ENCODE measurements around the gene CUX1.

The CUX1 gene

DNA sequence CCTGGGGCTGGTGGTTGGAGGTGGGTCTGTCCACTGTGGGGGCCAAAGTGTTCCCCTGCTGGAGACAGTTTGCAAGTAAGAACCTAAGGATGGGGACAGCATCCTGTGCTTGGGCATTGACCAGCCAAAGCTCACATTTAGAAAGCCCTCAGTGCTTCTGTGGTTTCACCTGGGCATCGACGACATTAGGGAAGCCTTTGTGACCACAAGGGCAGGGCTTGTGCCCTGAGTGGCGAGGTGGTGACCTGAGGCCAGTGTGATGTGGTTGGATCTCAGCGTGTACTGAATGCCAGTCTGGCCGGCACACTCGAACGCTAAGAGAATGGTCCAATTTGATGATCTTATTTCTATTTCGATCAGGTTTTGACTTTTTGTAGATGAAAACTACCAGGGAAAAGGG is 437.1 kb downstream of the CUX1 start:
- no peak for DNase-seq (ENCODE audit: low read depth)
- TF ChIP-seq, protein P1, sequence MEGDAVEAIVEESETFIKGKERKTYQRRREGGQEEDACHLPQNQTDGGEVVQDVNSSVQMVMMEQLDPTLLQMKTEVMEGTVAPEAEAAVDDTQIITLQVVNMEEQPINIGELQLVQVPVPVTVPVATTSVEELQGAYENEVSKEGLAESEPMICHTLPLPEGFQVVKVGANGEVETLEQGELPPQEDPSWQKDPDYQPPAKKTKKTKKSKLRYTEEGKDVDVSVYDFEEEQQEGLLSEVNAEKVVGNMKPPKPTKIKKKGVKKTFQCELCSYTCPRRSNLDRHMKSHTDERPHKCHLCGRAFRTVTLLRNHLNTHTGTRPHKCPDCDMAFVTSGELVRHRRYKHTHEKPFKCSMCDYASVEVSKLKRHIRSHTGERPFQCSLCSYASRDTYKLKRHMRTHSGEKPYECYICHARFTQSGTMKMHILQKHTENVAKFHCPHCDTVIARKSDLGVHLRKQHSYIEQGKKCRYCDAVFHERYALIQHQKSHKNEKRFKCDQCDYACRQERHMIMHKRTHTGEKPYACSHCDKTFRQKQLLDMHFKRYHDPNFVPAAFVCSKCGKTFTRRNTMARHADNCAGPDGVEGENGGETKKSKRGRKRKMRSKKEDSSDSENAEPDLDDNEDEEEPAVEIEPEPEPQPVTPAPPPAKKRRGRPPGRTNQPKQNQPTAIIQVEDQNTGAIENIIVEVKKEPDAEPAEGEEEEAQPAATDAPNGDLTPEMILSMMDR (IDR thresholded peaks at IDR 0.05; ENCODE audit: low read depth, low read length, missing control alignments), result no peak
- H3K4me3 ChIP-seq (ENCODE audit: low read depth, low read length), result no peak overlapping the region

- DNase-seq (ENCODE audit: low read depth), result no peak
- no peak overlapping the region for H3K4me3 ChIP-seq (ENCODE audit: low read depth, low read length)
- TF ChIP-seq, protein P1 (IDR thresholded peaks at IDR 0.05; ENCODE audit: low read depth, low read length, missing control alignments), result no peak
These were observed 438.1 kb downstream of the CUX1 start for GRCh38 chr7:102255501-102255900.

DNA sequence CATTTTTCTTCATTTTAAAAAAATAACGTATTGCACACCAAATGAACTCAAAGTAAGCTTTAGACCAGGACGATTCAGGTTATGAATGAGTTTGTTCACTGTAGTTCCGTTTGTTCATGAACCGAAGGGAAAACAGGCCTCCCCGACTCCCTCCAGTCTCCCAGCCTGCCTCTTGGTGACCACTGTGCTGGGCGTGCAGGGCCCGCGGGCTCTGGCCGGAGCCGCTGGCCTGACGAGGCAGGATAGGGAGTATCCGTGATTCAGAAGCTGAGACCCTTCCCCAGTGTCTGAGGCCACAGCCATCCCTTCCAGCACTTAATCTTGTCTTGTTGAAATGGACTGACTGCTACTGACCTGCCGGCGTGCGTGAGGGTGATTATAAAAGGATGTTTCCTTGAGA is 438.5 kb downstream of the CUX1 start:
- TF ChIP-seq, protein P1 (IDR thresholded peaks at IDR 0.05; ENCODE audit: low read depth, low read length, missing control alignments), result no peak
- no peak for DNase-seq (ENCODE audit: low read depth)
- no peak overlapping the region for H3K4me3 ChIP-seq (ENCODE audit: low read depth, low read length)

DNA sequence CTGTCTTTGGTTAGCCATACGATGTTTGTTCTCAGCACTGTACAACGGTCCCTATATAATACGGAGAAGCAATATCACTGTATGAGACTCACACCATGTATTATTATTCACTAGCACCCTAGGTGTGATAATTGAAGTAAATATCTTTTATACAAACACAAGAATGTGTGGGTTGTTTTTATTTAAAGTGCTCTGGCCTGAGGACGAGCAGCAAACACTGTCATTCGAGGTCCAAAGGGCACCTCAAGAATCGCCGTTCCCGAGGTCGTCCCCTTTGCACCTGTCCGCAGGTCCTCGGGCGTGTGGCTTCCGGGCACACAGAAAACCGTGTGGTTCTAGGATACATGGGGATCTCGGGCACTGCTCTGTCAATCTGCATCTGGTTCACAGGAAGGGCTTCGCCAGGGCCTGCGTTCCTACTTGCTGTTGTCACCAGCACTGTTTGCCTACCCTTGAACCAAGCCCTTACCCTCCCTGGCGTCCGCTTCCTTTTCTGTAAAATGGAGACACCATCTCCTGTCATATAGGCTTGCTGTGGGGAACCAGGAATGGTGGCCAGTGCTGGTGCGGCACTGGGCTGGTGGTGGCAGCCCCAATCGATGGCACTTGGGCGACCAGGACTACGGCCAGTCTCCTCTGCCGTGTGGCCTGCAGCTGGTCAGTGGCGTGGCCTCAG is 440.8 kb downstream of the CUX1 start:
- DNase-seq (ENCODE audit: low read depth), result no peak
- no peak overlapping the region for H3K4me3 ChIP-seq (ENCODE audit: low read depth, low read length)
- TF ChIP-seq, protein P1 (IDR thresholded peaks at IDR 0.05; ENCODE audit: low read depth, low read length, missing control alignments), result no peak

DNA sequence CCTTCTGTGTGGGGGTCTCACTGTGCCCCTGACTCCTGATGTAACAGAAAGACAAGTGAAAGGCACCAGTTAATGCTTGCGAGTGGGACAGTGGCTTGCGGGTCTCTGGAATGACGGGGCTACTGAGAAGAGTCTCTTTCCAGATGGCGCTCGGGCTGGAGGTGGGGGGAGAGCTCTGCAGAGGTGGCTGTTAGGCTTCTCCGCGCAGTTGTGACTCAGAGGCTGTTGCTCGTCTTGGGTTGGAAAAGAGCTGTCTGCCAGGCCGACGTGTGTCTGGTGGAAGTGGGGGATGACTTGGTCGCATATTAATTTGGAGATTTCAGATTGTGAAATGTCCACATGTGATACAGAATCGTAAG is 441.3 kb downstream of the CUX1 start:
- H3K4me3 ChIP-seq (ENCODE audit: low read depth, low read length), result no peak overlapping the region
- TF ChIP-seq, protein P1 (IDR thresholded peaks at IDR 0.05; ENCODE audit: low read depth, low read length, missing control alignments), result no peak
- no peak for DNase-seq (ENCODE audit: low read depth)

DNA sequence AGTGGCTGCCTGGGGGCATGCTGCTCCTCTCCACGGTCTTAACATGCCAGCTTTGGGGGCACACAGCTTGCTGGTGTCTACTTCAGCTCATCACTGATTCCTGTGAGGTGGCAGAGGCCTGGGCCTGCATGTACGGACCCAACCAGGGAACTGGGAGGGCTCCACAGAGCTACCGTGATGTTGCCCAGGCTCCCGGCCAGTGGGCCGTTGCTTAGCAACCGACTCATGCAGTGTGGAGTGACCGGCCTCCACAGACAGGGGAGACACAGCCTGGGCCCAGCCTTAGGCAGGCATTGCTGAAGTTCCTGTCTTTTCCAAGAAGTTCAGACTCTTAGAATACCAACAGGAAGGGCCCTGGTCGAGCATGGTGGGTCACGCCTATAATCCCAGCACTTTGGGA is 443.4 kb downstream of the CUX1 start:
- TF ChIP-seq, protein P1 (IDR thresholded peaks at IDR 0.05; ENCODE audit: low read depth, low read length, missing control alignments), result no peak
- no peak for DNase-seq (ENCODE audit: low read depth)

GRCh38 chr7:102261451-102261850 is 444.0 kb downstream of the CUX1 start:
- TF ChIP-seq, protein P1 (IDR thresholded peaks at IDR 0.05; ENCODE audit: low read depth, low read length, missing control alignments), result no peak
- DNase-seq (ENCODE audit: low read depth), result no peak
- H3K4me3 ChIP-seq (ENCODE audit: low read depth, low read length), result no peak overlapping the region

More for the DNA sequence above, 443.4 kb downstream of the CUX1 start:
- no peak overlapping the region for H3K4me3 ChIP-seq (ENCODE audit: low read depth, low read length)

Data from GM12864 (cell line).